Naive thymus-derived CD4-positive, alpha-beta T cell (primary cell): ENCODE data around the gene EPB41L2. TPM values are rescaled to one million over a fixed set of nuclear protein-coding genes. Genes with fewer than 3 reads are reported as not detected.

Experiments
- ATAC-seq: fragments of 150-1000 bp; cut with Tn5 transposase; 2 replicates; pipeline ENCODE4 v1.10.0; 2021; ENCODE audit warnings: mild to moderate bottlenecking, moderate library complexity
- CTCF ChIA-PET: fragments of 350-600 bp; sonication (Branson Sonifier 250); formaldehyde crosslinking; loops from one replicate; lab custom pipeline; 2021; ENCODE audit warnings: antibody characterized with exemption; lab: Charles Lee
- POLR2A ChIA-PET: fragments of 350-600 bp; sonication (Branson Sonifier 250); formaldehyde crosslinking; loops from one replicate; lab custom pipeline; 2021; ENCODE audit warnings: antibody characterized with exemption, inconsistent platforms; lab: Charles Lee
- DNase-seq, 9 donors: peaks; one replicate each; pipeline versions ENCODE4 v3.0.0 to v3.0.0-alpha.2; 2020 to 2022; ENCODE audit warnings: mixed read lengths in 1 of 9
- H3K27ac ChIP-seq: one replicate; pipeline ENCODE4 v1.7.0; 2013; ENCODE audit warnings: mild to moderate bottlenecking, low read depth, low read length, moderate library complexity
- H3K27me3 ChIP-seq, 2 donors: one replicate each; pipeline ENCODE4 v1.7.0; 2013; ENCODE audit warnings: low read length in 2 of 2, mild to moderate bottlenecking in 2 of 2, moderate library complexity in 2 of 2; ENCODE audit not compliant: control insufficient read depth in 2 of 2, insufficient read depth in 2 of 2
- H3K36me3 ChIP-seq, 3 experiments: 1 replicate in 2 of 3; 2 replicates in 1 of 3; pipeline ENCODE4 v1.7.0; 2013; ENCODE audit warnings: low read length in 3 of 3, mild to moderate bottlenecking in 3 of 3, moderate library complexity in 1 of 3; ENCODE audit not compliant: insufficient read depth in 3 of 3, control insufficient read depth in 2 of 3
- H3K4me1 ChIP-seq, 2 donors: one replicate each; pipeline ENCODE4 v1.7.0; 2013; ENCODE audit warnings: low read length in 2 of 2, mild to moderate bottlenecking in 2 of 2, moderate library complexity in 1 of 2; ENCODE audit not compliant: control insufficient read depth in 2 of 2, insufficient read depth in 2 of 2
- H3K4me3 ChIP-seq: 2 replicates; pipeline ENCODE4 v1.7.0; 2013; ENCODE audit warnings: mild to moderate bottlenecking, low read length
- H3K9me3 ChIP-seq, 3 experiments: 1 replicate in 2 of 3; 2 replicates in 1 of 3; pipeline ENCODE4 v1.7.0; 2013; ENCODE audit warnings: low read length in 3 of 3; ENCODE audit not compliant: control insufficient read depth in 2 of 3
- H3K27ac Mint-ChIP-seq, 9 donors: one replicate each; pipeline ENCODE4 v1.8.0; 2020 to 2022; ENCODE audit warnings: mixed read lengths in 9 of 9, mild to moderate bottlenecking in 8 of 9, moderate library complexity in 5 of 9, inconsistent platforms in 2 of 9
- H3K27me3 Mint-ChIP-seq, 5 donors: one replicate each; pipeline ENCODE4 v1.8.0; 2021 to 2022; ENCODE audit warnings: mixed read lengths in 5 of 5, mild to moderate bottlenecking in 1 of 5
- H3K36me3 Mint-ChIP-seq, 5 donors: one replicate each; pipeline ENCODE4 v1.8.0; 2020 to 2022; ENCODE audit warnings: mixed read lengths in 5 of 5, mild to moderate bottlenecking in 3 of 5, inconsistent platforms in 1 of 5
- H3K4me1 Mint-ChIP-seq, 7 donors: one replicate each; pipeline ENCODE4 v1.8.0; 2020 to 2022; ENCODE audit warnings: mixed read lengths in 7 of 7, mild to moderate bottlenecking in 3 of 7, inconsistent platforms in 1 of 7
- H3K4me3 Mint-ChIP-seq, 10 donors: one replicate each; pipeline ENCODE4 v1.8.0; 2020 to 2022; ENCODE audit warnings: mild to moderate bottlenecking in 10 of 10, mixed read lengths in 10 of 10, moderate library complexity in 6 of 10, inconsistent platforms in 2 of 10
- H3K9me3 Mint-ChIP-seq, 11 donors: one replicate each; pipeline ENCODE4 v1.8.0; 2020 to 2022; ENCODE audit warnings: mixed read lengths in 11 of 11, mild to moderate bottlenecking in 4 of 11, inconsistent platforms in 1 of 11, moderate library complexity in 1 of 11
- intact Hi-C, 2 donors: fragments of 100-400 bp; cut with micrococcal nuclease; formaldehyde crosslinking; loops; one replicate each; pipeline ENCODE4 v1.15.1; 2023
- polyA plus RNA-seq, 2 donors: library from polyadenylated mRNA; unstranded; fragments of 300-500 nt; fragmentation: Illumina TruSeq; gene quantifications; one replicate each; pipeline ENCODE4 v1.2.3, GENCODE V29; 2021
- total RNA-seq, 6 experiments: library from RNA in 5 of 6; stranded (reverse) in 5 of 6; gene quantifications; 1 replicate in 5 of 6; 2 replicates in 1 of 6; pipeline ENCODE4 v1.2.3 and lab custom pipeline; 2021 to 2026

EPB41L2 gene
- total RNA-seq (10 to 100 TPM; 10.3 to 26.9 (median 20.9) TPM), polyA plus RNA-seq (1 to 10 TPM; 4.6 to 6.4 TPM), total RNA-seq (lab: John Stamatoyannopoulos, UW) (12.7 reads per million, percentile 40 among the genes with 10 or more reads in this experiment)

DNA sequence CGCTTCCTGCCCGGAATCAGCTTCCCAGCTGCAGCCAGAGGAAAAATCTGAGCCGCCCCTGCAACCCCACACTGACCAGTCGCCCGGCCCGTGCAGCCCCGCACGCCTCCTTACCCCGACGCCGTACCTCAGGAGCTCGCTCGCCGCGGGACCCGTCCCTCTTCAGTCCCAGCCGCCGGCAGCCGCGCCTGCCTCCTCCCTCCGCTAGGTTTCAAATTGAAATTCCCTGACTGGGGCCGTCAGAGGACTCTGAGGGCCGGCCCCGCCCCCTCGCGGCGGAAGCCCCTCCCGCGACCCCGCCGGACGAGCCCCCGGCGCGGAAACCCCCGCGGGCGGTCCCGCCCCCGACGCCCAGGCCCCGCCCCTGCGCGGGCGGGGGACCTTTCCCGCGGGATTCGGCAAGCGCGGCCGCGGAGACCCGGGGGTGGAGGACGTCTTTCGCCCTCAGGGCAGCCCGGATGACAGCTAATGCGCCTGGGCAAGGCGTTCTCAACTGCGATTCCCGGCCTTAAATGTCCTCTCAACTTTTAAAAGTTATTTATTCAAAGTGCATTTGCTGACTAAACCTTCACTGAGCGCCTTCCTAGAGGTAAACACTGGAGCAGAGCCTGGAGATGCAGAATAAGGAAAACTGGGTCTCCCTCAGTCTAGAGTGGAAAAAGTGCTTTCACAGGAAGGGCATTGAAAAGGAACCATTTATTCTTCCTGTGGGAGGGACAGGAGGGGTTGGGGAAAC is at the start of gene EPB41L2:
EPB41L2 (minus strand) TSS at position 218 of the 736 bp plus-strand sequence. CDS start 106,760 bp downstream, outside the sequence.
- Histone ChIP-seq H3K4me1 (peaks cover 0 to 6% of the 10 kb centered on the region in 2 donors), H3K27ac (peak within 1 kb of the TSS; percentile 67), H3K9me3 (no peaks in the 10 kb centered on the region), H3K36me3 (peaks cover 0 to 6% (median 0%) of the 10 kb centered on the region in 3 experiments), H3K4me3 (peak within 1 kb of the TSS; percentile 63), H3K27me3 (no peaks in the 10 kb centered on the region)
- Mint-ChIP-seq H3K27ac (peak within 1 kb of the TSS; percentile 20 to 92 (median 77)), H3K36me3 (no peaks in the 10 kb centered on the region), H3K4me3 (peak within 1 kb of the TSS; percentile 83 to 93 (median 90)), H3K9me3 (peaks cover 0 to 3% (median 0%) of the 10 kb centered on the region in 11 donors), H3K27me3 (peaks cover 0 to 35% (median 0%) of the 10 kb centered on the region in 5 donors), H3K4me1 (peaks cover 8 to 27% (median 25%) of the 10 kb centered on the region in 7 donors)
- peak; percentile 63 to 87 (median 73) for DNase-seq
- ChIA-PET CTCF (no interaction called here), POLR2A (no interaction called here)
- peak; percentile 94 for ATAC-seq
- intact Hi-C loops = loop anchor here (1.0 to 10.0 kb wide), 9 partner anchors 54 to 928 kb away; partner anchors contain the start of genes AKAP7 (in 2 of the 2) and MED23 (in 2 of the 2)

DNA sequence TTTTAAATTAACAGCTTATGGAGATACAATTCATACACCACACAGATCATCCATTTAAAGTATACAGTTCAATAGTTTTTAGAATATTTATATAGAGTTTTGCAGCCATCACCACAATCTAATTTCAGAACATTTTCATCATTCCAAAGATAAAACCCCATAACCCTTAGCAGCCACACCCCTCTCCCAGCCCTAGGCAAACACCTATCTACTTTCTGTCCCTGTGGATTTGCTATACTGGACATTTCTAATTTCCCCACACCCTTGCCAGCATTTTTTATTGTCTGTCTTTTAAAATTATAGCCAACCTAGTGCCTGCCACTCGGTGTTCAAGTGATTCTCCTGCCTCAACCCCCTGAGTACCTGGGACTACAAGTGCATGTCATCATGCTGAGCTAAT is 49.2 kb upstream of the EPB41L2 start:
- Histone ChIP-seq H3K27me3 (no peaks in the 10 kb centered on the region), H3K36me3 (no peaks in the 10 kb centered on the region), H3K4me3 (no peak overlapping the region), H3K27ac (no peak overlapping the region), H3K4me1 (no peaks in the 10 kb centered on the region), H3K9me3 (no peaks in the 10 kb centered on the region)
- ATAC-seq (no peak), DNase-seq (no peak)
- ChIA-PET CTCF (no interaction called here), POLR2A (no interaction called here)
- Mint-ChIP-seq H3K4me3 (no peak overlapping the region), H3K27me3 (peaks cover 0 to 16% (median 3%) of the 10 kb centered on the region in 5 donors), H3K27ac (no peak overlapping the region), H3K9me3 (no peaks in the 10 kb centered on the region), H3K36me3 (no peaks in the 10 kb centered on the region), H3K4me1 (peaks cover 0 to 2% (median 0%) of the 10 kb centered on the region in 7 donors)
- intact Hi-C loops = no loop called here

DNA sequence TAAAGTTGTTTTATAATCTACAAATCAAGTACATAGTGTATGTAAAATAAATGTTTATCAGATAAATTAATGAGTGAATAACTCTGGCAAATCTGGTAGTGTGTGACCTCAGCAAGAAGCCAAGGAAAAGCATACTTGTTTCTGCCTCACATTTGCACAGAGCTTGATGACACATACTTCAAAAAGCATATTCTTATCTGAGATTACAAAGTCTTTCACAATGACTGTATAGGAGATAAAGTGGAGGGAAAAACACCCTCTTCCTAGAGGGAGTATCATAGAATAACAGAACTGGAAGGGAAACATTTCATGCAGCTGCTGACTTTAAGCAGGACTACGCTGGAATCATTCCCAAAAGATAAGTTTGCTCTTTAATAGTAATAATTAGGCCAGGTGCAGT is 44.1 kb upstream of the EPB41L2 start:
- CTCF ChIA-PET = interaction anchor here (0.8 kb wide), 1 partner anchor 225 kb away, joined by 3 read pairs; no protein-coding TSS in a partner anchor
- intact Hi-C loops = no loop called here

GRCh38 chr6:131103901-131104300 is 40.9 kb upstream of the EPB41L2 start:
- H3K36me3 ChIP-seq = no peaks in the 10 kb centered on the region
- H3K27me3 ChIP-seq = no peaks in the 10 kb centered on the region
- ATAC-seq (no peak), DNase-seq (no peak)
- no peak overlapping the region for H3K27ac ChIP-seq
- Mint-ChIP-seq H3K36me3 (peaks cover 0 to 5% (median 0%) of the 10 kb centered on the region in 5 donors), H3K4me1 (no peaks in the 10 kb centered on the region), H3K27ac (no peak overlapping the region), H3K9me3 (peaks cover 0 to 9% (median 0%) of the 10 kb centered on the region in 11 donors), H3K4me3 (no peak overlapping the region), H3K27me3 (peaks cover 0 to 10% (median 6%) of the 10 kb centered on the region in 5 donors)
- H3K4me3 ChIP-seq = no peak overlapping the region
- H3K4me1 ChIP-seq = no peaks in the 10 kb centered on the region
- ChIA-PET POLR2A (no interaction called here), CTCF (no interaction called here)
- intact Hi-C loops = no loop called here
- no peaks in the 10 kb centered on the region for H3K9me3 ChIP-seq

More for the DNA sequence above, 44.1 kb upstream of the EPB41L2 start:
- Mint-ChIP-seq H3K4me3 (no peak overlapping the region), H3K27ac (no peak overlapping the region), H3K36me3 (no peaks in the 10 kb centered on the region), H3K4me1 (no peaks in the 10 kb centered on the region), H3K9me3 (no peaks in the 10 kb centered on the region), H3K27me3 (peaks cover 0 to 12% (median 3%) of the 10 kb centered on the region in 5 donors)
- POLR2A ChIA-PET = no interaction called here
- Histone ChIP-seq H3K4me1 (no peaks in the 10 kb centered on the region), H3K4me3 (no peak overlapping the region), H3K27ac (no peak overlapping the region), H3K27me3 (no peaks in the 10 kb centered on the region), H3K9me3 (no peaks in the 10 kb centered on the region), H3K36me3 (no peaks in the 10 kb centered on the region)
- ATAC-seq (no peak), DNase-seq (no peak)

DNA sequence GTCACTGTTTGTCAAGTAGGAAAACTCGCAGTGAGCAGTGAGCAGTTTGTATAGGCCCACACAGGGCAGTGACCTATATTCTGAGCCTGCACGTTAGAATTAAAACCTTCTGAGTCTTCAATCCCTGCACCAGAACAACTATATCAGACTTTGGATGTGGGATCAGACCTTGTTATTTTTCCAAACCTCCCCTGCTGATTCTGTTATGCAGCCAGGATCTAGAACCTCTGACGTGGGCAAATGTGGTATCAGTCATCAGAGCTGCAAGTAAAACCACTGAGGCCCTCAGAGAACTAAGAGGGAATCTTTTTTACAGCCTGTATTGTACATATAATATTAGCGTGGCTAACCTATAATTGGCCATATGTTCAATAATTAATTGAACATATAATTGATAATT is 40.3 kb upstream of the EPB41L2 start:
- no peaks in the 10 kb centered on the region for H3K27me3 ChIP-seq
- Mint-ChIP-seq H3K27ac (no peak overlapping the region), H3K4me3 (no peak overlapping the region), H3K27me3 (peaks cover 0 to 9% (median 6%) of the 10 kb centered on the region in 5 donors), H3K36me3 (peaks cover 0 to 5% (median 0%) of the 10 kb centered on the region in 5 donors), H3K9me3 (peaks cover 0 to 9% (median 0%) of the 10 kb centered on the region in 11 donors), H3K4me1 (no peaks in the 10 kb centered on the region)
- intact Hi-C loops = no loop called here
- DNase-seq (no peak), ATAC-seq (no peak)
- no peaks in the 10 kb centered on the region for H3K9me3 ChIP-seq
- no peak overlapping the region for H3K4me3 ChIP-seq
- no peaks in the 10 kb centered on the region for H3K36me3 ChIP-seq
- H3K27ac ChIP-seq = no peak overlapping the region
- no peaks in the 10 kb centered on the region for H3K4me1 ChIP-seq
- ChIA-PET CTCF (no interaction called here), POLR2A (no interaction called here)

DNA sequence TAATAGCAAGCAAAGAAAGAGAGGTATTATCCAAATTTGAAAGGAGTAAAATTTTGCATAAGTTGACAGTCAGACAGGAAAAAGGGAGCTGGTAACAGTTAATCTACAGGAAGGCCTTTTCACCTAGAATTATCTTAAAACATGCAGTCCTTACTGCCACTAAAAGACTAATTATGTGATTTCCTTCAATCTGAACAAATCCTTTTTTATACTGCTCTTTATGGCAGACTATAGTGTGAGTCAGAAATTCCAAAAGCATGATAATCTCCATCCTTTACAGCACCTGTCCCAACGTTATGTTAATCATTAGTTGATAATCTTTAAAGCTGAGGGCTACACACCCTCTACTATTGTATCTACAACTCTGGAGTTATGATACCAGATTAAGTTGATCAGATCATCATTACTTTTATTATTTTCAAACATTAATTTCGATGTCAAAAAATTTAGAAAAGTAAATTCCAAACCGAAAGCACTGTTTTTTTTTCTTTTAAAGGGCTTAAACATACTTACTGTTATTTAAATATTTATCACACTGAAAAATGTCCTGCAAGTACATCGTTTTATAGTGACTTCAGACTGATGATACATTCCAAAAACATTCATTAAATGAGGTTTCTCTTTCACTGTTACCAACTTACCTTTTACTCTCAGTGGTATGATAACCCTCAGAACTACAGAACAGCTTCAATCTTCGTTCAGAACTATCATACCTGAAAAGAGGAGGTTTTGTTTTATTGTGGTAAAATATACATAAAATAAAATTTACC is 39.1 kb upstream of the EPB41L2 start:
- Histone ChIP-seq H3K4me1 (no peaks in the 10 kb centered on the region), H3K27me3 (no peaks in the 10 kb centered on the region), H3K27ac (no peak overlapping the region), H3K36me3 (no peaks in the 10 kb centered on the region), H3K9me3 (no peaks in the 10 kb centered on the region), H3K4me3 (no peak overlapping the region)
- no peak for DNase-seq
- H3K27ac Mint-ChIP-seq = no peak overlapping the region
- CTCF ChIA-PET = interaction anchor here (0.6 kb wide), 1 partner anchor 444 kb away, joined by 3 read pairs; no protein-coding TSS in a partner anchor
- peaks cover 0 to 5% (median 0%) of the 10 kb centered on the region in 5 donors for H3K36me3 Mint-ChIP-seq
- H3K27me3 Mint-ChIP-seq = peaks cover 0 to 6% (median 2%) of the 10 kb centered on the region in 5 donors
- POLR2A ChIA-PET = no interaction called here
- intact Hi-C loops = no loop called here
- ATAC-seq = no peak
- no peaks in the 10 kb centered on the region for H3K4me1 Mint-ChIP-seq
- H3K4me3 Mint-ChIP-seq = no peak overlapping the region
- H3K9me3 Mint-ChIP-seq = peaks cover 0 to 9% (median 0%) of the 10 kb centered on the region in 11 donors
